OCI-LY3 (cell line): Measurements from ENCODE around the gene HDAC4.

Experiments
- CTCF ChIP-seq: fragments of 200-600, 300-600 bp; sonication (generic); IDR thresholded peaks from 2 replicates; pipeline ENCODE4 v1.5.1; 2014; ENCODE audit warnings: antibody characterized with exemption, low read length, low read depth
- EZH2phosphoT487 ChIP-seq: fragments of 200-600 bp; shearing (Covaris generic); IDR thresholded peaks from 2 replicates; pipeline ENCODE4 v1.6.1; 2018; ENCODE audit warnings: antibody characterized with exemption, mixed run types, low read depth

GRCh38 chr2:239119346-239120126 lies 281.3 kb downstream of the HDAC4 start:
- TF ChIP-seq CTCF, result no peak
- TF ChIP-seq EZH2phosphoT487, result no peak
